Stimulated activated CD8-positive, alpha-beta memory T cell treated with anti-CD3 and anti-CD28 coated beads, Interleukin-4, amount 100 ng/mL, for 4 hours (primary cell): Measurements from ENCODE around the gene IL1R2.
"Not testable (repeated sequence)": the region's sequence is repeated elsewhere in the genome, so short reads cannot be mapped to it uniquely, and the experiment has no call there.

Experiments used
- DNase-seq, 2 donors: peaks; one replicate each; pipeline ENCODE4 v3.0.0-alpha.2; 2020; ENCODE audit warnings: low read depth in 2 of 2, low spot score in 1 of 2

Gene IL1R2

GRCh38 chr2:101998896-101999789 is 7.4 kb downstream of the IL1R2 start:
- no peak for DNase-seq

- DNase-seq: no peak
These were observed 8.3 kb downstream of the IL1R2 start for GRCh38 chr2:102000012-102000411.

DNA sequence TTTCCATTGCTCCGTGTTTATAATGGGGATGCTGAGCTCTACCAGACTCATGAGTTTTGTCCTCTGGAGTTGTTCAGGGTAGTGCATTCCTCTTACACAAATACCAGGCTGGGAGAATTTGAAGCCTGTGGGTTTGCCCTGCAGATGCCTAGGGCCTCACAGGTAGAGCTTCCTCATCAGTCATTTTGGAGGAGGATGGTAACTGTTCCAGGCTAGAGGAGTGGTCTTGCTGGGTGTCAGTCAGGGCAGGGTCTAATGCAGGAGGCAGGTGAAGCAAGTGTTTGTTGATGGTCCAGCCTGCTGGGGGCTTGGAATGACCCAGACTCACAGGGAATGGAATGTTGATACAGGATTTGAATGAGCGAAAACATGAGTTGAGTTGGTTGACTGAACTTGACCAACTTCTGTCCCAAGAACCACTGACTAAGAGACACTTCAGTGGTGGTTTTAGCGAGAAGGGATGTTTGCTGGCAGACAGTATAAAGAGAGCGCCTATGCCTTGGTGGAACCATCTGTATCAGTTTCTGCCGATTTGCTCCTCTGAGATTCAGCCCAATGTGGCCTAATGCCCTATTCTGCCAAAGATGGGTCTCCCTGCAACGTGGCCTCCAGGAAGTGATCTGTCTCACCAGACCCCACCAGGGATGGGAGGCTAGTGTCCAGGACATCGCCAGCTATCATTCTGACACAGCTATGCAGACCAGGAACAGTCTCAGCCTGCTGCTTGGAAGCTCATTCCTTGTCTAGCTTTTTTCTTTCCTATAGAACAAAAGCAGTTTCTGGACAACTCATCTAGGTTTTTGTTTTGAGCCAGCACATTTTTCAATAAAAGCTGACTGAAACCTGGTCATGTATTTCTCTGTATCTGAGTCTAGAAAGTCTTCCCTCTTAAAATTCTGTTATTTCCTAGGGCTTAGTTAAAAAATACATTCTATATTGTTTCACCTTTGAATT is 9.3 kb downstream of the IL1R2 start:
- no peak for DNase-seq

DNA sequence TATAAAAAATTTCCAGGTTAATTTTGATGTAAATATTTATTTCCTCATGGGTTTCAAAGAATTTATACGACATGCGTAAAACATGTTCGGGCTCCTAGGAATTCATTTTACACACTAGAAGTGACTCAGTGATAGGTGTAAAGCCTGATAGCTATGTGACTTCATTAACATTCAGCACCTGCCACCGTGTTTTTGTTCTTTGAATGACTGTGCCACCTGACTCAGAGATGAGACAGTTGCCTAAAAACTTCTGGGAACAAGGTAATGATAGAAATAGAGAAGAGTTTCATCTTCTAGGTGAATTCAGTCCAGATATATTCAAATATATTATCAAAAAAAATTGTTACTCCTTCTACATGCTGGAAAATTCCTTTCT is 10.0 kb downstream of the IL1R2 start:
- no peak for DNase-seq

- no peak for DNase-seq
These were observed 10.5 kb downstream of the IL1R2 start for GRCh38 chr2:102002228-102002627.

DNA sequence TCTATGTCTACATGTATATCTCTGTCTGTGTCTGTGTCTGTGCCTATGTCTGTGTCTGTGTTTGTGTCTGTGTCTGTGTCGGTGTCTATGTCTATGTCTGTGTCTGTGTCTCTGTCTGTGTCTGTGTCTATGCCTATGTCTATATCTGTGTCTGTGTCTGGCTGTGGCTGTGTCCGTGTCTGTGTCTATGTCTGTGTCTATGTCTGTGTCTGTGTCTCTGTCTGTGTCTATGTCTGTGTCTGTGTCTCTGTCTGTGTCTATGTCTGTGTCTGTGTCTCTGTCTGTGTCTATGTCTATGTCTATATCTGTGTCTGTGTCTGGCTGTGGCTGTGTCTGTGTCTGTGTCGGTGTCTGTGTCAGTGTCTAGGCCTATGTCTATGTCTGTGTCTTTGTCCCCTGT is 11.1 kb downstream of the IL1R2 start:
- DNase-seq: not testable (repeated sequence)

- no peak for DNase-seq
These were observed 11.9 kb downstream of the IL1R2 start for GRCh38 chr2:102003696-102004095.

- no peak for DNase-seq
These were observed 12.8 kb downstream of the IL1R2 start for GRCh38 chr2:102004581-102004980.

- DNase-seq: no peak
These were observed 13.7 kb downstream of the IL1R2 start for GRCh38 chr2:102005449-102005848.

DNA sequence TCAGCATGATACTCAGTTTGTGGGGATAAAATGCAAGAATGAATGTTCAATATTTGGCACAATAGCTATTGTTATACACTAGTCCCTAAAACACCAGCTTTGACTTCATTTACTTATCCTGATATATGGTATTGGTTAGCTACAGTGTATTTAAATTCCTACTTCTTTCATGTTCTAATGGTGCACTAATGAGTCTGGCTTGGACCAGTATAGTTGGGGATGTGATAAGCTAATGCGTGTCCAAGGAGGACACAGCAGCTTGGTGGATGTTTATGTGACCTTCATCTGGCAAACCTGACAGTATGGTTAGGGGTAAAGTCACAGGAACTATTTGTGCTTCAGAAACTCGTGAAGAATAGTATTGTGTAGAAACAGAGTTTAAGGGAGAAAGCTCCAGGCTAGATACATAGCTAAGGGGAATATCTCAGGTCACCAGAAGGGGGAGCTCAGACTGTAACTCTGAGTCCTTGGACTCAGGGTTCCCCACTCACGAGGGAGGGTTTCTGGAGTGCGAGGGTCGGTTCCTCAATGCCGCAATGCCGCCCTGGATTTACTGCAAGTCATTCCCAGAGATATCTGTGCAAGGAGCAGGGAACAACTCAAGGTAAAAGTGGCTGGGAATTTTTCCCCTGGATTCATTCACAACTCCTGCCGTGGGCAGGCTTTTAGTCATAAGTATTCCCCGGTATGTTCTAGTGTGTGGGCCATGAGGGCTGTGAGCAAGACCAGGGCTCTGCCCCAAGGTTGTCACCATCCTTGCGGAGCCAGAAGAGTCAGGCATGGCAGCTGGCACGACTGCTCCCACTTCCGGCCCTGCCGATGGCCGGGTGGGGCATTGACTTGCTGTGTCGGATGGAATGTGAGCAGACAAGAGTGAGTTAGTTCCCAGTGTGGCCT is 14.5 kb downstream of the IL1R2 start:
- DNase-seq: no peak

GRCh38 chr2:102006886-102007278 is 15.1 kb downstream of the IL1R2 start:
- DNase-seq: no peak

GRCh38 chr2:102008490-102008889 is 16.7 kb downstream of the IL1R2 start:
- DNase-seq: no peak

GRCh38 chr2:102009557-102009956 is 17.8 kb downstream of the IL1R2 start:
- DNase-seq: no peak

DNA sequence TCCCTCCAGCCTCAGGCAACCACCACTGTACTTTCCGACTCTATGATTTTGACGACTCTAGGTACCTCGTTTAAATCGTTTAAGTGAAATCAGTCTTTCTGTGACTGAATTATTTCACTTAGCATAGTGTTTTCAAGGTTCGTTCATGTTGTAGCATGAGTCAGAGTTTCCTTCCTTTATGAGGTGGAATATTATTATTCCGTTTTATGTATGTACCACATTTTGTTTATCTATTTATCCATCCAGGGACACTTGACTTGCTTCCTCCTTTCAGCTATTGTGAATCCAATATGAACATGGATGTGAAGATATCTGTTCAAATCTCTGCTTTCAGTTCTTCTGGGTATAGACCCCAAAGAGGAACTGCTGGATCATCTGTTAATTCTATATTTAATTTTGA is 19.1 kb downstream of the IL1R2 start:
- no peak for DNase-seq

- DNase-seq: no peak
These were observed 20.4 kb downstream of the IL1R2 start for GRCh38 chr2:102012061-102012614.

DNA sequence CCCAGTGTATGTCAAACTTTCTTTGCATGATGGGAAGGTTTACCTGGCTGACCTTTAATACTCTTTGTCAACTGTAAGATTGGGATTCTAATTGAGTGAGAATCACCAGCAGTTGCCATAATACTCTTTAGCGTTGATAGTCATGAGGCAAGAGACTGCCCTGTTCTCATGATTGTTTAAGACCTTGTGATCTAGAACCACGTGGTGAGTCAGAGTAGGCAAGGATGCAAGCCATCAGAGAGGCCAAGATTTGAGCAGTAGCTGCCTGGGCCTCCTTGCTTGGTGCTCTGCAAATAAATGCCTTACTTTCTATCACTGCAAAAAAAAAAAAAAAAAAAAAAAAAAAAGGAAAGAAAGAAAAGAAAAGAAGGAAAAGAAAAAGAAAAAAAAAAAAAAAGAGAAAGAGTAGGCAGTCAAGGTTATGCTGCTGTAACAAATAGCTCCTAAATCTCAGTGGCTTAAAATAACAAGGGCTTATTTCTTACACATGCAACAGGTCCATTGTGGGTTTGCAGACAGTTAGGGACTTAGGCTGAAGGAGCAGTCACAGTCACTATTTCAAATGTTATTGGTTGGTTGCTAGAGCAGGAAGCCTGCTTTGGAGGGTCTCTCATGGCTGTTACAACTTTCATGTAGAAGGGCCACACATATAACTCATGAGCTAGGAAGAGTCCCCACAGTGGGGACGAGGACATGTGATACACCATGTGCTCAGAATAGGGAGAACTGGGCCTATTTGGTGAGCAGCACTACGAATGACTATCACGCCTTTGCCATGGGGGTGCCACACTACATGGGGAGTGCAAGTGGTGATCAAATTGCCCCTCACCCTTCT is 21.7 kb downstream of the IL1R2 start:
- DNase-seq: no peak

- no peak for DNase-seq
These were observed 22.2 kb downstream of the IL1R2 start for GRCh38 chr2:102014041-102014345.

DNA sequence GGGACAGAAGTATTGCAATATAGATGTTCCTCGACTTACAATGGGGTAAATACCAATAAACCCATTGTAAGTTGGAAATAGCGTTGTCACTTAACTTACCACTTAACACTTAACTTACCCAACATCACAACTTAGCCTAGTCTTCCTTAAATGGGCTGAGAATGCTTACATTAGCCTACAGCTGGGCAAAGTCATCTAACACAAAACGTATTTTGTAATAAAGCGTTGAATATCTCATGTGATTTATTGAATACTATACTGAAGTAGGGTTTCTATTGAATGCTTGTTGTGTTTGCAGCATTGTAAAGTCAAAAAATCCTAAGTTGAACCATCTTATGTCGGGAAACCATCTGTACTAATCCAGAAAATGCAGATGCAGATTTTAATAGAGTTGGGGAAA is 23.6 kb downstream of the IL1R2 start:
- no peak for DNase-seq

GRCh38 chr2:102016399-102016955 is 24.7 kb downstream of the IL1R2 start:
- no peak for DNase-seq
